ENCODE results near the gene PCDHA1.
"Not testable (repeated sequence)": the region's sequence is repeated elsewhere in the genome, so short reads cannot be mapped to it uniquely, and the experiment has no call there.

Gene PCDHA1

DNA sequence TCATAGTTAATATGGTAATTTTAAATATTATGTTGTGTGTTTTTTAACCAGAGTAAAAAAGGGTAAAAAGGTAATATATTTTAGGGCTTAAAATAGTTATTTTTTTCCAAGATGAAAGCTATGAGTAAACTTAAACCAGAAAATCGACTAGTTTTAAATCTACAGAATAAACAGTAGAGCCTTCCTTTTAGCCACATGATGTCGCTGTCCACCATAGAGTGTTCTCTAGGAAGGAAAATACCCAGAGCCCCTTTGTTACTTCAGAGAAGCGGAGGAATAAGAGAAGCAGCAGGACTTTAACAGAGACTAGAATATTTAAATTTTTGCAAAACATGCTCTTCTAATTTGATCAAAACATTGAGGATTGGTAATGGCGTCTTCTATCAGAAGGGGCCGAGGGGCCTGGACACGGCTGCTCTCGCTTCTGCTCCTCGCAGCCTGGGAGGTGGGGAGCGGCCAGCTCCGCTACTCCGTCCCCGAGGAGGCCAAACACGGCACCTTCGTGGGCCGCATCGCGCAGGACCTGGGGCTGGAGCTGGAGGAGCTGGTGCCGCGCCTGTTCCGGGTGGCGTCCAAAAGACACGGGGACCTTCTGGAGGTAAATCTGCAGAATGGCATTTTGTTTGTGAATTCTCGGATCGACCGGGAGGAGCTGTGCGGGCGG lies 8.8 kb downstream of the PCDHA1 start, which contains the start of gene PCDHA2:
TSS of gene PCDHA2 (plus strand) at position 258 of the 664 bp plus-strand sequence.
- no peaks in the 10 kb centered on the region for H3K27me3 ChIP-seq (ENCODE audit: insufficient read depth, poor library complexity, severe bottlenecking)
- TF ChIP-seq, protein P1, sequence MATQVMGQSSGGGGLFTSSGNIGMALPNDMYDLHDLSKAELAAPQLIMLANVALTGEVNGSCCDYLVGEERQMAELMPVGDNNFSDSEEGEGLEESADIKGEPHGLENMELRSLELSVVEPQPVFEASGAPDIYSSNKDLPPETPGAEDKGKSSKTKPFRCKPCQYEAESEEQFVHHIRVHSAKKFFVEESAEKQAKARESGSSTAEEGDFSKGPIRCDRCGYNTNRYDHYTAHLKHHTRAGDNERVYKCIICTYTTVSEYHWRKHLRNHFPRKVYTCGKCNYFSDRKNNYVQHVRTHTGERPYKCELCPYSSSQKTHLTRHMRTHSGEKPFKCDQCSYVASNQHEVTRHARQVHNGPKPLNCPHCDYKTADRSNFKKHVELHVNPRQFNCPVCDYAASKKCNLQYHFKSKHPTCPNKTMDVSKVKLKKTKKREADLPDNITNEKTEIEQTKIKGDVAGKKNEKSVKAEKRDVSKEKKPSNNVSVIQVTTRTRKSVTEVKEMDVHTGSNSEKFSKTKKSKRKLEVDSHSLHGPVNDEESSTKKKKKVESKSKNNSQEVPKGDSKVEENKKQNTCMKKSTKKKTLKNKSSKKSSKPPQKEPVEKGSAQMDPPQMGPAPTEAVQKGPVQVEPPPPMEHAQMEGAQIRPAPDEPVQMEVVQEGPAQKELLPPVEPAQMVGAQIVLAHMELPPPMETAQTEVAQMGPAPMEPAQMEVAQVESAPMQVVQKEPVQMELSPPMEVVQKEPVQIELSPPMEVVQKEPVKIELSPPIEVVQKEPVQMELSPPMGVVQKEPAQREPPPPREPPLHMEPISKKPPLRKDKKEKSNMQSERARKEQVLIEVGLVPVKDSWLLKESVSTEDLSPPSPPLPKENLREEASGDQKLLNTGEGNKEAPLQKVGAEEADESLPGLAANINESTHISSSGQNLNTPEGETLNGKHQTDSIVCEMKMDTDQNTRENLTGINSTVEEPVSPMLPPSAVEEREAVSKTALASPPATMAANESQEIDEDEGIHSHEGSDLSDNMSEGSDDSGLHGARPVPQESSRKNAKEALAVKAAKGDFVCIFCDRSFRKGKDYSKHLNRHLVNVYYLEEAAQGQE (IDR thresholded peaks at IDR 0.05; ENCODE audit: insufficient replicate concordance, low read depth), result no peak
- TF ChIP-seq, protein P2, sequence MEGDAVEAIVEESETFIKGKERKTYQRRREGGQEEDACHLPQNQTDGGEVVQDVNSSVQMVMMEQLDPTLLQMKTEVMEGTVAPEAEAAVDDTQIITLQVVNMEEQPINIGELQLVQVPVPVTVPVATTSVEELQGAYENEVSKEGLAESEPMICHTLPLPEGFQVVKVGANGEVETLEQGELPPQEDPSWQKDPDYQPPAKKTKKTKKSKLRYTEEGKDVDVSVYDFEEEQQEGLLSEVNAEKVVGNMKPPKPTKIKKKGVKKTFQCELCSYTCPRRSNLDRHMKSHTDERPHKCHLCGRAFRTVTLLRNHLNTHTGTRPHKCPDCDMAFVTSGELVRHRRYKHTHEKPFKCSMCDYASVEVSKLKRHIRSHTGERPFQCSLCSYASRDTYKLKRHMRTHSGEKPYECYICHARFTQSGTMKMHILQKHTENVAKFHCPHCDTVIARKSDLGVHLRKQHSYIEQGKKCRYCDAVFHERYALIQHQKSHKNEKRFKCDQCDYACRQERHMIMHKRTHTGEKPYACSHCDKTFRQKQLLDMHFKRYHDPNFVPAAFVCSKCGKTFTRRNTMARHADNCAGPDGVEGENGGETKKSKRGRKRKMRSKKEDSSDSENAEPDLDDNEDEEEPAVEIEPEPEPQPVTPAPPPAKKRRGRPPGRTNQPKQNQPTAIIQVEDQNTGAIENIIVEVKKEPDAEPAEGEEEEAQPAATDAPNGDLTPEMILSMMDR (IDR thresholded peaks at IDR 0.05; ENCODE audit: insufficient read depth, low read length), result no peak
- TF ChIP-seq POLR2AphosphoS5 (IDR thresholded peaks at IDR 0.05; ENCODE audit: low read depth) (no peak), GABPA (IDR thresholded peaks at IDR 0.05; ENCODE audit: low read depth) (no peak), SPI1 (IDR thresholded peaks at IDR 0.05; ENCODE audit: borderline replicate concordance, low read depth) (no peak)
- no peak for DNase-seq (ENCODE audit: low read depth in 1 of 2, low spot score in 1 of 2)
- no peak within 1 kb of the TSS for H3K4me3 ChIP-seq (replicated peaks; ENCODE audit: insufficient read depth, low read length)
- no peak within 1 kb of the TSS for H3K27ac ChIP-seq (replicated peaks)

- H3K27me3 ChIP-seq (ENCODE audit: insufficient read depth, poor library complexity, severe bottlenecking), result no peaks in the 10 kb centered on the region
- no peak overlapping the region for H3K4me3 ChIP-seq (replicated peaks; ENCODE audit: insufficient read depth, low read length)
- H3K27ac ChIP-seq (replicated peaks), result no peak overlapping the region
- TF ChIP-seq, protein P2 (IDR thresholded peaks at IDR 0.05; ENCODE audit: insufficient read depth, low read length), result no peak
- TF ChIP-seq POLR2AphosphoS5 (IDR thresholded peaks at IDR 0.05; ENCODE audit: low read depth) (no peak), SPI1 (IDR thresholded peaks at IDR 0.05; ENCODE audit: borderline replicate concordance, low read depth) (no peak), GABPA (IDR thresholded peaks at IDR 0.05; ENCODE audit: low read depth) (no peak)
- TF ChIP-seq, protein P1 (IDR thresholded peaks at IDR 0.05; ENCODE audit: insufficient replicate concordance, low read depth), result no peak
- DNase-seq (ENCODE audit: low read depth in 1 of 2, low spot score in 1 of 2), result no peak
Measured at GRCh38 chr5:140795259-140795641, 9.3 kb downstream of the PCDHA1 start.

- not testable (repeated sequence) for H3K4me3 ChIP-seq (replicated peaks; ENCODE audit: insufficient read depth, low read length); H3K27ac ChIP-seq (replicated peaks); H3K27me3 ChIP-seq (ENCODE audit: insufficient read depth, poor library complexity, severe bottlenecking); DNase-seq (ENCODE audit: low read depth in 1 of 2, low spot score in 1 of 2)
- TF ChIP-seq, protein P1 (IDR thresholded peaks at IDR 0.05; ENCODE audit: insufficient replicate concordance, low read depth), result peak; percentile 36
Measured at GRCh38 chr5:140796072-140796717, 10.3 kb downstream of the PCDHA1 start.

Data from HL-60 (cell line).